Fibroblast of the aortic adventitia (primary cell): ENCODE data around the gene IRAK1. TPM values are rescaled to one million over a fixed set of nuclear protein-coding genes. Genes with fewer than 3 reads are reported as not detected.
A peak's percentile ranks its signal among the peaks of the same experiment; 100 is the strongest.

ENCODE experiments used
- DNase-seq: peaks from one replicate; pipeline ENCODE4 v3.0.0-alpha.2; 2010; ENCODE audit warnings: low read depth
- H3K4me3 ChIP-seq: 2 replicates; pipeline ENCODE4 v1.5.1; 2011; ENCODE audit warnings: low read depth, mild to moderate bottlenecking, control low read depth, low read length, moderate library complexity
- CTCF ChIP-seq: IDR thresholded peaks from 2 replicates; pipeline ENCODE4 v1.5.1; 2011; ENCODE audit warnings: mild to moderate bottlenecking, low read length, control low read depth, inconsistent platforms; ENCODE audit not compliant: insufficient read depth
- total RNA-seq: library from RNA; depleted of rRNA; stranded (reverse); fragments of >200 nt; gene quantifications from 2 replicates; pipeline ENCODE4 v1.2.3, GENCODE V29; 2012; ENCODE audit warnings: low replicate concordance

The IRAK1 gene
- total RNA-seq, 1 donor, result 80.5 TPM

GRCh38 chrX:154059231-154059630 is 39.5 kb upstream of the IRAK1 start:
- H3K4me3 ChIP-seq, result no peak overlapping the region
- TF ChIP-seq CTCF, result no peak
- no peak for DNase-seq

GRCh38 chrX:154058214-154058997 is 38.7 kb upstream of the IRAK1 start:
- H3K4me3 ChIP-seq, result no peak overlapping the region
- no peak for DNase-seq
- TF ChIP-seq CTCF, result no peak

DNA sequence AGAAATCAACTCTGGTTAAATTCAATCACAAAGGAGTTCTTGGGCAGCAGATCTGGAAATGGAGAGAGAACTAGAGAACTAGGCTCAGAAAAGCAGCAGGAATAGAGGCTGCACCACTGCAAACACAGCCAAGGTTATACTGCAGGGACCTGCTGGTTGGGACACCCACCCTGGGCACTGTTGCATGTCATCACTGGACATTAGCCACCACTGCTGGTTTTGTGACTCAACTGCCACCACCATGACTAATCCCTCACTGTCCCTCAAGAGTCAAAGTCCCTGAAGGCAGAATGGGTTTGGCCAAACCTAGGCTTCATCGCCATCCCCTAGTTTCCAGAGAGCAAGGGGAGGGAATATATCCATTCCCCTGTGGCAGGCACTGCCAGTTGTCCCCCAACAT is 38.1 kb upstream of the IRAK1 start:
- no peak for DNase-seq
- no peak overlapping the region for H3K4me3 ChIP-seq
- TF ChIP-seq CTCF, result no peak

DNA sequence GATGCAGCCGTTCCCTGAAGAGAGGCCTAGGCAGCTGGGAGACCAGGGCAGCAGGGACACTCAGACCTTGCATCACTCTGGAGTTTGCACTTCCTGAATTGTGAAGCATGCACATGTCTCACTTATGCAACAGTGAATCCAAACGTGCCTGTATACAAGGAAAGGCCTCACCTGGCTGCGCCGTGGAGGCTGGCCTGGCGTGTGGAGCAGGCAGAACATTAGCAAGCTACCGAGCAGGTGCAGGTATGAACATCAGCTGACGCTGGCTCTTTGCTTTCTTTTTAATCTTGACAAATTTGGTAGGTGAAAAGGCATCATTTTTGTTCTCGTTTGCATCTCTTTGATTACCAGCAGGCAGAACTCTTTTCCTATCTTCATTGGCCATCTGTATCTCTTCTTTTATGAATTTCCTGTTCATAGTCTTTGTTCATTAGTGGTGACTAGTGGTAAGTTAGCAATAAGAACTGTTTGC is 37.1 kb upstream of the IRAK1 start:
- no peak for TF ChIP-seq CTCF
- no peak overlapping the region for H3K4me3 ChIP-seq
- no peak for DNase-seq

DNA sequence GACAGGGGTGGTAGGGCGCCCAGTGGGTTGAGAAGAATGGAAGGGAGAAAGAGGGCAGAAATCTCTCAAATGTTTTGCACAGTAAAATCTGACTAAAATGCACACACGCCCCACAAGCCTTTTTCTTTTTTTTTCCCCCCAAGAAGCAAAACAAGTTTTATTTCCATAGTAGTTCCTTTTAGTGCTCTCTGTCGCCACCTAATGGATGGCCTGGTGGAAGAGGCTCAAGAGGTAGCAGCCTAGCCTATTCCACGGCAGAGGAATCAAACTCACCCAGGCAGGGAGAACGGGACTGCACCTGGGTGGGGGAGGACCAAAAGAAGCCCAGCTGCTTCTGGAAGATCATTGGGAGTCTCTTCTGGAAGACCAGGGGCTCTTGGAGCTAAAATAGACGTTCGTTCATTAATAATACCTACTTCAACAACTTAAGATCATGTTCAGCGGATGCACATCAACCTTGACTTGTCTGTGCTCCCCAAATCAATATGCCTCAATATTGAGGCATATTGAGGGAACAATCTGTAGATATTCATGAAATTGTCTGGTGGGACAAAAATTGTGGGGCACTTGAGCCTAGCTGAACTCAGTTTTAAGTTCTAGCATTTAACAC is 31.6 kb upstream of the IRAK1 start:
- H3K4me3 ChIP-seq, result no peak overlapping the region
- TF ChIP-seq CTCF, result peak; percentile 89
- DNase-seq, result peak; percentile 78

DNA sequence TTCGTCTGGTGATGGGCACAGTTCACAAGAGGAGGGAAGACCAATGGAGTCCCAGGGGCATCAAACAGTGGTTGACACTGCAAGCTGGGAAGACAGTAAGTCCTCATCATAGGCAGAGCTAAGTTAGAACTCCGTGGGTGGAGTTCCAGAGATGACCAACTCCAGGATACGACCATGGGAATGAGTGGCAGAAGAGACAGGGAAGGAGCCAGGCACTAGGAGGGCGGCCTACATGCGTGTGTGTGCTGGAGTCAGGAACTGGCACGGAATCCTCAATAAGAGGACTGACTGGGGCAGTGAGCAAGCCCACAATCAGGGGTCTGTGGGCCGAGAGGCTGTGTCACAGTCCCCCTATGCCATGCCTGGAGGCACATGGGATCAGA is 30.4 kb upstream of the IRAK1 start:
- H3K4me3 ChIP-seq, result no peak overlapping the region
- no peak for TF ChIP-seq CTCF
- no peak for DNase-seq
